Ovary (tissue), 3 donors: Measurements from ENCODE around the gene MAST4.

Experiments used
- CTCF ChIP-seq, 3 donors: fragments of 450-650 bp in 2 of 3; fragments of 200-600 bp in 1 of 3; IDR thresholded peaks; one replicate each; pipeline versions ENCODE4 v1.5.1 to v1.8.0; 2016 to 2022; ENCODE audit warnings: antibody characterized with exemption in 3 of 3, mild to moderate bottlenecking in 1 of 3
- POLR2A ChIP-seq: fragments of 450-650 bp; IDR thresholded peaks from one replicate; pipeline ENCODE4 v1.6.1; 2017; ENCODE audit warnings: antibody characterized with exemption, mild to moderate bottlenecking, moderate library complexity
- donor health status: DM: no; HTN: no; CAD: no.

DNA sequence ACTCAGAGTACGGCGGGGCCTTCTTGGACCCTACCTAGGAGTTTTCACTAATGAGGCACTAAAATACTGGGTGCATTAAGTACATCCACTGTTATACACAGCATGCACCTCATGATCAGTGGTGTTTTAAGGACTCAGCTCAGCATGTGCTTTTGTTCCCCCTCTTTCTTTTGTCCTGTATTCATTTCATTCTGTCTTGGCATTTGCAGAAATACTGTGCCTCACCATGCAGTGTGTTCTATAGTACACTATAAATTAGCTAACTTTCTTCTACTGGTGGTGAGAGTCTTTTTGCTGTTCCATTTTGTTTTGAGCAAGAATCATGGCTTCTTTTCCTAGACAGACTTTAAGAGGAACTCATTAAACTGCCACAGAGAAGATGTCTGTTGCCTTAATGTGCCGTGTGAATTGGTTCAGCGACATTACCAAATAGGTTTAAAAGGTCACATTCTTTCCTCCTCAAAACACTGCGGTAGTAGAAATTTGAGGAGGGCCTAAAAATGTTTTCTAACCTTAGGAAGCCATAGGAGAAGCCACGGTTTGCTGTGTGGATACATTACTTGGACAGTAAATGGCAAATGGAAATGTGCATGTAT, 276.6 kb downstream of the MAST4 start:
- TF ChIP-seq CTCF (IDR thresholded peaks at IDR 0.05) (no peak), POLR2A (no peak)
